Astrocyte of the cerebellum (primary cell): Measurements from ENCODE around the gene PTGR1.
A peak's percentile ranks its signal among the peaks of the same experiment; 100 is the strongest.

ENCODE experiments used
- DNase-seq: peaks from one replicate; pipeline ENCODE4 v3.0.0-alpha.2; 2011; ENCODE audit warnings: low read depth
- H3K4me3 ChIP-seq: 2 replicates; pipeline ENCODE4 v1.5.1; 2011; ENCODE audit warnings: mild to moderate bottlenecking, low read depth, low read length, moderate library complexity
- in situ Hi-C: cut with HindIII; loops from 2 replicates; pipeline ENCODE4 v1.10.0; 2017; ENCODE audit warnings: low sequenced_read_pairs
- TF ChIP-seq, protein P1 (sequence below): IDR thresholded peaks from 2 replicates; pipeline ENCODE4 v1.5.1; 2012; ENCODE audit warnings: low read length, low read depth, moderate library complexity, mild to moderate bottlenecking; ENCODE audit errors: missing control alignments

Gene PTGR1

DNA sequence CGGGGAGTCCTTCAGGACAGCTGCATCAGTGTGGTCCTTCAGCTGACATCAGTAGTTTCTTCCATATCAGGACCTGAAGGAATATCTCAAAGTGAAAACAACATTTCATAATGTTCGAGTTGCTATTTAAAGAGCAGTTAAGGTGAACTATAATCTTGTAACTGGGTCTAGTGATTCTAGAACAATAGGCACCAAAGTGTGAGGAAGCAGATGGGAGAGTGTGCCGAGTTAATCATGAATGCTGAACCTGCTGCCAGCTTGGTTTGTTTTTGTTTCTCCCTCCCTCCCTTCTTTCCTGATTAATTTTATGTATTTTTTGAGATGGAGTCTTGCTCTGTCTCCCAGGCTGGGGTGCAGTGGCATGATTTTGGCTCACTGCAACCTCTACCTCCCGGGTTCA is 3.6 kb upstream of the PTGR1 start:
- TF ChIP-seq, protein P1, sequence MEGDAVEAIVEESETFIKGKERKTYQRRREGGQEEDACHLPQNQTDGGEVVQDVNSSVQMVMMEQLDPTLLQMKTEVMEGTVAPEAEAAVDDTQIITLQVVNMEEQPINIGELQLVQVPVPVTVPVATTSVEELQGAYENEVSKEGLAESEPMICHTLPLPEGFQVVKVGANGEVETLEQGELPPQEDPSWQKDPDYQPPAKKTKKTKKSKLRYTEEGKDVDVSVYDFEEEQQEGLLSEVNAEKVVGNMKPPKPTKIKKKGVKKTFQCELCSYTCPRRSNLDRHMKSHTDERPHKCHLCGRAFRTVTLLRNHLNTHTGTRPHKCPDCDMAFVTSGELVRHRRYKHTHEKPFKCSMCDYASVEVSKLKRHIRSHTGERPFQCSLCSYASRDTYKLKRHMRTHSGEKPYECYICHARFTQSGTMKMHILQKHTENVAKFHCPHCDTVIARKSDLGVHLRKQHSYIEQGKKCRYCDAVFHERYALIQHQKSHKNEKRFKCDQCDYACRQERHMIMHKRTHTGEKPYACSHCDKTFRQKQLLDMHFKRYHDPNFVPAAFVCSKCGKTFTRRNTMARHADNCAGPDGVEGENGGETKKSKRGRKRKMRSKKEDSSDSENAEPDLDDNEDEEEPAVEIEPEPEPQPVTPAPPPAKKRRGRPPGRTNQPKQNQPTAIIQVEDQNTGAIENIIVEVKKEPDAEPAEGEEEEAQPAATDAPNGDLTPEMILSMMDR: no peak
- DNase-seq: no peak
- in situ Hi-C loops: no loop called here
- no peak overlapping the region for H3K4me3 ChIP-seq

DNA sequence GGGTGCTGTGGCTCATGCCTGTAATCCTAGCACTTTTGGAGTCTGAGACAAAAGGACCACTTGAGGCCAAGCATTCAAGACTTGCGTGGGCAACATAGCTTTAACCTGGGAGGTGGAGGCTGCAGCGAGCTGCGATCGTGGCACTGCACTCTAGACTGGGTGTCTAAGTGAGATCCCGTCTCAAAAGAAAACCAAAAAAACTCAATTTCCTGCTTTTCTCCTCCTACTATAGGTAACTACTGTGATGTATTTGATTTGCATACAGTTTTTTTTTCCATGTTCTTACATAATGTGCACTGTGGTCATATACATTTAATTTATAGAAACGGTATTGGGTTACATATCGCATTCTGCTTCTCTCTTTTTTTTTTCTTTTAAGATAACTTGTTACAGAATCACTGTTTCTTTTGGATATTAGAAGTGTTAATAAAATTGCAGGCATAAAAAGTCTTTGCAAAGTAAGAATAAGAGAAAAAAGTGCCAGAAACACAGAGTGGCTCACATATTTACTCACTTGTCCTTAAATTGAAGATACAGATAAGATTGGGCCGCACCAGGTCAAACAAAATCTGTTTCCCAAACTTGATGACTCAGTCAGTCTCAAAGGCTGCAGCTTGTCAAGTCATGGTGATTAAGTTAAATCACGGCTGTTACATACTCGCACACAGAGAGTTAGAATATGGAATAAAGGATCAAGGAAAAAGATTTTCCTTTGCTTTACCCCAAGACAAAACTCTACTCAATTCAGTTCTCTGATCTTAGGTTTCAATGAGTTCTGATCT is 2.0 kb upstream of the PTGR1 start:
- no peak for DNase-seq
- in situ Hi-C loops: no loop called here
- TF ChIP-seq, protein P1: no peak
- no peak overlapping the region for H3K4me3 ChIP-seq

DNA sequence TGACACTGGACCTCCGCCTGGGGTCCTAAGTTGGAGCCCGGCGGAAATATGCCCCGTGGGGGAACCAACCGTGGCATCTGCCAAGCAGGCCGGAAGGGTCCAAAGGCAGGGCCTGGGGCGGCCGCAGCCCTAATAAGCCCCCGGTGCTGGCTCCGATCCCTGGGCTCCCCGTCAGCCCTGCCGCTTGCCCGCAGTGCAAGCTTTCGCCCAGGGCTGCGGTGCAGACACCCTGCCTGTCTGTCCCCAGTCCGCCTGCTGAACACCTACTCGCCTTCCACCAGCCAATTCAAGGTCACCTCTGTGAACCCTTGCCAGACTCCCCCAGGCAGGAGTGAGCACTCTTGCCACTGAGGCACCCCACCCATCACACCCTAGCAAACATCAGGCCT is 502 bp upstream of the PTGR1 start:
- DNase-seq: no peak
- TF ChIP-seq, protein P1: no peak
- in situ Hi-C loops: no loop called here
- peak overlapping the region; percentile 52 for H3K4me3 ChIP-seq

DNA sequence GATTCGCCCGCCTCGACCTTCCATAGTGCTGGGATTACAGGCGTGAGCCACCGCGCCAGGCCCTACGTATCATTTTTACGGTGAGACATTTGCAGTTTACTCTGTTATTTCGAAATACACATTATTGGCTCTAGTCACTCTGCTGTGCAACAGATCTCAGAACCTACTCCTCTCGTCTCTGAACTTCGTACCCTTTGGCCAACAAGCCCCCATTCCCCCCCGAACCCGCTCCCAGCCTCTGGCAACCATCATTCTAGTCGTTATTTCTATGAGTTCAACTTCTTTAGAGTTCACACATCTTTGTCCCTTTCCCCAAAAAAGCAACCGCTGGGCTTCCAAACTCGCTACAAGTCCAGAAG is 735 bp downstream of the PTGR1 start:
- peak overlapping the region; percentile 52 for H3K4me3 ChIP-seq
- in situ Hi-C loops: no loop called here
- TF ChIP-seq, protein P1: no peak
- no peak for DNase-seq

DNA sequence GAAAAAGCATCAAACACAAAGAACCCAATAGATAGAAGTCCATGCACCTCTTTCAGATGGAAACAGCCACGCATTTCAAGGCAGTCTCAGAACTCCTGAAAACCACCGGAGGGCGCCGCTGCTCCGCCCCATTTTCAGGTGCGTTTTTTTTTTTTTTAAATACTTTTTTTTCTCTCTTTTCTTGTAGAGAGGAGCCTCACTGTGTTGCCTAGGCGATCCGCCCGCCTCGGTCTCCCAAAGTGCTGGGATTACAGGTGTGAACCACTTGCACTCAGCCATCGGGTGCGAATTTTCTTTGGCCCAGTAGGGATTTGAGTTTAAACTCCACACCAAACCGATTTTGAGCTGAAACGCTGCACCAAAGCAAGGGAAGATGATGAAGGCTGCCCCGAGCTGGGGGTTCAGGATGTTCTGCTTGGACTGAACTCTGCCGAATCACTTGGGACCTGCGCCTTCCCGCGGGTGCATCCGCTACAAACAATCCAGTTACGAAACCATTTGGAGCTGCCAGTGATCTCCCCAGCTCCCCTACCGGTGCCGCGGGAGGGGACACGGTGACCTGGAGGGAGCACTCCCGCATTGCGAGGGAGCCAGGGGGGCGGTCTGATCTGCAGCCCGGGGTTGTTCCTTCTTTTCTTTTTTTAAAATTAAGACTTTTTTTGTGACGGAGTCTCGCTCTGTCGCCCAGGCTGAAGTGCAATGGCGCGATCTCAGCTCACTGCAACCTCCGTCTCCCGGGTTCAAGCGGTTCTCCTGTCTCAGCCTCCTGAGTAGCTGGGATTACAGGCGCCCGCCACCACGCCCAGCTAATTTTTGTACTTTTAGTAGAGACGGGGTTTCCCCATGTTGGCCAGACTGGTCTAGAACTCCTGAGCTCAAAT is 1.4 kb downstream of the PTGR1 start:
- peak; percentile 55 for DNase-seq
- in situ Hi-C loops: no loop called here
- peak overlapping the region; percentile 52 for H3K4me3 ChIP-seq
- TF ChIP-seq, protein P1: peak; percentile 75

DNA sequence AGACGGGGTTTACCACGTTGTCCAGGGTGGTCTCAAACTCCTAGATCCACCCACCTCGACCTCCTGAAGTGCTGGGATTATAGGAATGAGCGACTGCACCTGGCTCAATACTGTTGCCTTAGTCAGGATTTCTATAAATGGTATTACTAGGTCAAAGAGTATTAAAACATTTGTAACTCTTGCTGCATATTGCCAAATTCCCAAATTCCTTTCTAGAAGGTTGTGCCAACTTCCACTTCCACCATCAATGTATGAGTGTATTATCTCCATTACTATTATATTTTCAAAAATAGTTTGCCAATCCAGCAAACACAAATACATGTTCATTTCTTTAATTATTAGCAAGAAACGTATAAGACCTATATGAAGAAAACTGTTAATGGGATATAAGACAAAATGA is 10.6 kb downstream of the PTGR1 start:
- in situ Hi-C loops: no loop called here
- TF ChIP-seq, protein P1: no peak
- no peak overlapping the region for H3K4me3 ChIP-seq
- DNase-seq: no peak
